HepG2 (cell line): ENCODE results near the gene CACNA2D3. TPM values are rescaled to one million over a fixed set of nuclear protein-coding genes. Genes with fewer than 3 reads are reported as not detected.

Source experiments
- ATAC-seq: fragments of 200-7000 bp; cut with Tn5 transposase; 3 replicates; pipeline ENCODE4 v1.9.1; 2020; ENCODE audit warnings: mild to moderate bottlenecking, moderate library complexity
- BruUV-seq: library from RNA; stranded (reverse); fragments of 400-500 nt; replicated peaks from 2 replicates; lab custom pipeline; 2021; lab: Mats Ljungman, UMichigan
- CTCF ChIA-PET: fragments of 300-600 bp; formaldehyde crosslinking; extraction: SDS; loops from one replicate; lab custom pipeline; 2021; ENCODE audit warnings: low total read pairs, inconsistent platforms, low intra/inter-chr PET ratio; lab: Yijun Ruan, JAX
- POLR2A ChIA-PET: fragments of 350-600 bp; sonication (Branson Sonifier 250); formaldehyde crosslinking; loops from one replicate; lab custom pipeline; 2020; ENCODE audit warnings: antibody characterized with exemption, inconsistent platforms; lab: Yijun Ruan, JAX
- DNase-seq: peaks from one replicate; pipeline ENCODE4 v3.0.0-alpha.2; 2015; ENCODE audit warnings: low spot score
- FAIRE-seq: peaks from 3 replicates; lab custom pipeline; 2011; peaks lifted over from hg19 to GRCh38; lab: Jason Lieb, UNC
- H2AFZ ChIP-seq: one replicate; pipeline ENCODE4 v1.6.1; 2011; ENCODE audit warnings: low read length, inconsistent platforms
- H3K27ac ChIP-seq: fragments of 300-600 bp; 3 replicates; pipeline ENCODE4 v1.8.0; 2011; ENCODE audit warnings: mixed run types, mild to moderate bottlenecking, mixed read lengths, low read length, inconsistent platforms; ENCODE audit not compliant: insufficient read depth; ENCODE audit errors: extremely low read length
- H3K27me3 ChIP-seq, 2 experiments: fragments of 200-600 bp in 1 of 2; 2 replicates in 1 of 2; 3 replicates in 1 of 2; pipeline versions ENCODE4 v1.6.0 to v1.8.0; 2011; ENCODE audit warnings: low read length in 2 of 2, mild to moderate bottlenecking in 2 of 2, moderate library complexity in 2 of 2, inconsistent platforms in 1 of 2; ENCODE audit not compliant: insufficient read depth in 2 of 2, control insufficient read depth in 1 of 2
- H3K36me3 ChIP-seq, 2 experiments: fragments of 200-600 bp in 1 of 2; replicated peaks in 1 of 2; 2 replicates in 1 of 2; 3 replicates in 1 of 2; pipeline versions ENCODE4 v1.5.1 to v1.8.0; 2011; ENCODE audit warnings: low read length in 2 of 2, inconsistent platforms in 1 of 2; ENCODE audit not compliant: insufficient read depth in 2 of 2, control insufficient read depth in 1 of 2
- H3K4me1 ChIP-seq: 2 replicates; pipeline ENCODE4 v1.5.1; 2012; ENCODE audit warnings: low read length, inconsistent platforms; ENCODE audit not compliant: insufficient read depth
- H3K4me2 ChIP-seq: 2 replicates; pipeline ENCODE4 v1.6.0; 2011; ENCODE audit warnings: low read depth, low read length, inconsistent platforms
- H3K4me3 ChIP-seq, 3 experiments: fragments of 200-600 bp in 1 of 3; sonication (generic), shearing (Covaris generic) in 1 of 3; replicated peaks in 1 of 3; 2 replicates each; pipeline ENCODE4 v1.5.1; 2011 to 2016; ENCODE audit warnings: low read length in 3 of 3, inconsistent platforms in 2 of 3, low read depth in 2 of 3, mild to moderate bottlenecking in 2 of 3, control low read depth in 1 of 3, mixed read lengths in 1 of 3; ENCODE audit not compliant: insufficient read depth in 1 of 3
- H3K79me2 ChIP-seq: one replicate; pipeline ENCODE4 v1.6.1; 2011; ENCODE audit warnings: low read length, inconsistent platforms; ENCODE audit not compliant: insufficient read depth
- H3K9ac ChIP-seq: 2 replicates; pipeline ENCODE4 v1.6.0; 2011; ENCODE audit warnings: mild to moderate bottlenecking, low read depth, low read length, inconsistent platforms; ENCODE audit not compliant: insufficient read depth
- H3K9me3 ChIP-seq: 2 replicates; pipeline ENCODE4 v1.5.1; 2012; ENCODE audit warnings: mild to moderate bottlenecking, low read length
- H4K20me1 ChIP-seq: 2 replicates; pipeline ENCODE4 v1.6.0; 2011; ENCODE audit warnings: inconsistent platforms, mild to moderate bottlenecking, low read length, moderate library complexity; ENCODE audit not compliant: insufficient read depth
- CERS6 ChIP-seq: sonication (generic); formaldehyde crosslinking; IDR thresholded peaks from 2 replicates; pipeline ENCODE4 v1.5.0; 2020; ENCODE audit warnings: missing genetic modification reagents
- CHCHD3 ChIP-seq: sonication (generic); formaldehyde crosslinking; IDR thresholded peaks from 2 replicates; pipeline ENCODE4 v1.8.0; 2022; ENCODE audit warnings: mild to moderate bottlenecking, missing genetic modification reagents, moderate library complexity
- CHD4 ChIP-seq: fragments of 200-600 bp; sonication (generic); IDR thresholded peaks from 2 replicates; pipeline ENCODE4 v1.7.0; 2017; ENCODE audit warnings: mild to moderate bottlenecking, low read length, borderline replicate concordance
- ELF4 ChIP-seq: sonication (generic); formaldehyde crosslinking; IDR thresholded peaks from 2 replicates; pipeline ENCODE4 v1.5.0; 2020; ENCODE audit warnings: missing genetic modification reagents, mild to moderate bottlenecking, moderate library complexity, borderline replicate concordance
- GPBP1L1 ChIP-seq: sonication (generic); formaldehyde crosslinking; IDR thresholded peaks from 2 replicates; pipeline ENCODE4 v1.5.0; 2020; ENCODE audit warnings: mild to moderate bottlenecking, missing genetic modification reagents
- HOXA3 ChIP-seq: sonication (generic); formaldehyde crosslinking; IDR thresholded peaks from 2 replicates; pipeline ENCODE4 v1.5.0; 2020; ENCODE audit warnings: missing genetic modification reagents
- NFIB ChIP-seq: sonication (generic); formaldehyde crosslinking; IDR thresholded peaks from 2 replicates; pipeline ENCODE4 v1.9.0; 2021; ENCODE audit warnings: missing genetic modification reagents, mild to moderate bottlenecking, borderline replicate concordance
- NFYB ChIP-seq: sonication (generic); formaldehyde crosslinking; IDR thresholded peaks from 2 replicates; pipeline ENCODE4 v1.4.0; 2020; ENCODE audit warnings: missing genetic modification reagents
- PBX3 ChIP-seq: sonication (generic); formaldehyde crosslinking; IDR thresholded peaks from 2 replicates; pipeline ENCODE4 v1.8.1; 2023; ENCODE audit warnings: missing genetic modification reagents, inconsistent platforms, borderline replicate concordance
- SCMH1 ChIP-seq: sonication (generic); formaldehyde crosslinking; IDR thresholded peaks from 2 replicates; pipeline ENCODE4 v1.9.0; 2021; ENCODE audit warnings: missing genetic modification reagents, mild to moderate bottlenecking, borderline replicate concordance
- THAP8 ChIP-seq: sonication (generic); formaldehyde crosslinking; IDR thresholded peaks from 2 replicates; pipeline ENCODE4 v1.5.1; 2020; ENCODE audit warnings: missing genetic modification reagents, mild to moderate bottlenecking, borderline replicate concordance
- ZBTB44 ChIP-seq: sonication (generic); formaldehyde crosslinking; IDR thresholded peaks from 2 replicates; pipeline ENCODE4 v1.4.0; 2020; ENCODE audit warnings: missing genetic modification reagents
- ZFP90 ChIP-seq: sonication (generic); formaldehyde crosslinking; IDR thresholded peaks from 2 replicates; pipeline ENCODE4 v1.8.0; 2022; ENCODE audit warnings: missing genetic modification reagents, mild to moderate bottlenecking, inconsistent platforms, borderline replicate concordance
- ZNF275 ChIP-seq: sonication (generic); formaldehyde crosslinking; IDR thresholded peaks from 2 replicates; pipeline ENCODE4 v1.8.0; 2022; ENCODE audit warnings: missing genetic modification reagents, mild to moderate bottlenecking, inconsistent platforms, borderline replicate concordance
- ZNF749 ChIP-seq: sonication (generic); formaldehyde crosslinking; IDR thresholded peaks from 2 replicates; pipeline ENCODE4 v1.8.0; 2022; ENCODE audit warnings: mild to moderate bottlenecking, missing genetic modification reagents, moderate library complexity, borderline replicate concordance
- ZNF777 ChIP-seq: sonication (generic); formaldehyde crosslinking; IDR thresholded peaks from 2 replicates; pipeline ENCODE4 v1.4.0; 2020; ENCODE audit warnings: missing genetic modification reagents
- whole genome bisulfite sequencing: methylation state at CpG from one replicate; pipeline ENCODE4 v1.1.6; 2017; ENCODE audit warnings: low lambda C conversion rate; 5-methylcytosine and 5-hydroxymethylcytosine counted together
- in situ Hi-C: cut with HindIII; loops from 2 replicates; pipeline ENCODE4 v1.10.0; 2017; ENCODE audit warnings: low pct_unique_long_range_greater_than_20kb; ENCODE audit not compliant: extremely low pct_ligation_motif_present
- intact Hi-C: fragments of 100-400 bp; cut with micrococcal nuclease; formaldehyde crosslinking; loops from one replicate; pipeline ENCODE4 v1.10.0; 2022; ENCODE audit not compliant: unreplicated experiment
- polyA plus RNA-seq, 8 experiments: library from polyadenylated mRNA; depleted of rRNA in 3 of 8; stranded (reverse) in 7 of 8; unstranded in 1 of 8; fragments of >200 nt; fragmentation: Illumina TruSeq in 4 of 8; extraction: Trizol in 4 of 8; gene quantifications; 2 replicates each; pipeline versions ENCODE4 v1.2.1 to v1.2.3, GENCODE V29; 2011 to 2016; ENCODE audit warnings: low read depth in 4 of 8, missing spikeins in 1 of 8, mixed read lengths in 1 of 8; ENCODE audit not compliant: insufficient read depth in 1 of 8
- total RNA-seq, 5 experiments: library from RNA; depleted of rRNA; stranded (reverse); fragments of >200 nt; fragmentation: Illumina TruSeq; extraction: Trizol; gene quantifications; 2 replicates each; pipeline ENCODE4 v1.2.3, GENCODE V29; 2016; ENCODE audit warnings: low read depth in 1 of 5

The CACNA2D3 gene
- total and polyA plus RNA-seq, 2 of the 13 experiments (the other 11 are each of a cell fraction or from before 2014, with no cell fraction given) = not detected

- TF ChIP-seq ZNF749 (CRISPR knock-in tag) (no peak), ZNF777 (CRISPR knock-in tag) (no peak), GPBP1L1 (CRISPR knock-in tag) (no peak), SCMH1 (CRISPR knock-in tag) (no peak), THAP8 (no peak), ZFP90 (CRISPR knock-in tag) (no peak), HOXA3 (CRISPR knock-in tag) (no peak), CHD4 (no peak), PBX3 (CRISPR knock-in tag) (no peak), CERS6 (CRISPR knock-in tag) (no peak), ZNF275 (CRISPR knock-in tag) (no peak), CHCHD3 (CRISPR knock-in tag) (no peak), ELF4 (no peak), NFYB (CRISPR knock-in tag) (no peak), ZBTB44 (CRISPR knock-in tag) (no peak), NFIB (CRISPR knock-in tag) (no peak)
- ATAC-seq (no peak), DNase-seq (no peak), FAIRE-seq (no peak)
- H3K4me1 ChIP-seq = no peaks in the 10 kb centered on the region
- no peaks in the 10 kb centered on the region for H3K79me2 ChIP-seq
- no peak overlapping the region for H3K4me2 ChIP-seq
- no peaks in the 10 kb centered on the region for H3K36me3 ChIP-seq
- H3K4me3 ChIP-seq = no peak overlapping the region
- no peaks in the 10 kb centered on the region for H4K20me1 ChIP-seq
- CTCF ChIA-PET = no interaction called here
- in situ Hi-C loops = no loop called here
- H2AFZ ChIP-seq = no peak overlapping the region
- no peaks in the 10 kb centered on the region for H3K9me3 ChIP-seq
- H3K27me3 ChIP-seq = peaks cover 0 to 1% of the 10 kb centered on the region in 2 experiments; a peak in 2 of 5 replicates
- POLR2A ChIA-PET = no interaction called here
- no peak overlapping the region for H3K27ac ChIP-seq
- no peak overlapping the region for H3K9ac ChIP-seq
- 0% methylated on average over 3 of the region's 3 CpGs for WGBS
- no TSS peak for BruUV-seq
- intact Hi-C loops = no loop called here
Measured at GRCh38 chr3:54506603-54507002, 384.3 kb downstream of the CACNA2D3 start.
